ENCODE measurements around the gene CUL1. TPM values are rescaled to one million over a fixed set of nuclear protein-coding genes. Genes with fewer than 3 reads are reported as not detected.
A peak's percentile ranks its signal among the peaks of the same experiment; 100 is the strongest.

CUL1 gene
- total RNA-seq, 1 donor from 2014 or later: 22.9 TPM

- no peak for DNase-seq (ENCODE audit: low spot score)
- ATAC-seq: no peak
Measured at GRCh38 chr7:148799893-148800555, 101.3 kb downstream of the CUL1 start.

GRCh38 chr7:148800677-148801076 is 102.0 kb downstream of the CUL1 start:
- DNase-seq (ENCODE audit: low spot score): no peak
- no peak for ATAC-seq

- peak; percentile 13 for ATAC-seq
Measured at GRCh38 chr7:148802101-148802493, 103.4 kb downstream of the CUL1 start.

GRCh38 chr7:148803094-148803493 is 104.4 kb downstream of the CUL1 start:
- DNase-seq (ENCODE audit: low spot score) (no peak), ATAC-seq (no peak)

More at GRCh38 chr7:148802101-148802493, 103.4 kb downstream of the CUL1 start:
- no peak for DNase-seq (ENCODE audit: low spot score)

- ATAC-seq (no peak), DNase-seq (ENCODE audit: low spot score) (no peak)
Measured at GRCh38 chr7:148804343-148805235, 105.9 kb downstream of the CUL1 start.

GRCh38 chr7:148806187-148806586 is 107.5 kb downstream of the CUL1 start:
- DNase-seq (ENCODE audit: low spot score) (no peak), ATAC-seq (no peak)

- no peak for ATAC-seq
Measured at GRCh38 chr7:148807436-148807835, 108.7 kb downstream of the CUL1 start.

GRCh38 chr7:148809856-148810255 is 111.2 kb downstream of the CUL1 start:
- no peak for ATAC-seq
- no peak for DNase-seq (ENCODE audit: low spot score)

More at GRCh38 chr7:148807436-148807835, 108.7 kb downstream of the CUL1 start:
- no peak for DNase-seq (ENCODE audit: low spot score)

GRCh38 chr7:148811892-148812291 is 113.2 kb downstream of the CUL1 start:
- no peak for DNase-seq (ENCODE audit: low spot score)

GRCh38 chr7:148813890-148814289 is 115.2 kb downstream of the CUL1 start:
- ATAC-seq: no peak
- no peak for DNase-seq (ENCODE audit: low spot score)

More at GRCh38 chr7:148811892-148812291, 113.2 kb downstream of the CUL1 start:
- ATAC-seq: no peak

- ATAC-seq (no peak), DNase-seq (ENCODE audit: low spot score) (no peak)
Measured at GRCh38 chr7:148814922-148815559, 116.3 kb downstream of the CUL1 start.

- ATAC-seq (no peak), DNase-seq (ENCODE audit: low spot score) (no peak)
Measured at GRCh38 chr7:148815612-148816011, 116.9 kb downstream of the CUL1 start.

- ATAC-seq (no peak), DNase-seq (ENCODE audit: low spot score) (no peak)
Measured at GRCh38 chr7:148819697-148820360, 121.1 kb downstream of the CUL1 start.

- DNase-seq (ENCODE audit: low spot score): no peak
- no peak for ATAC-seq
Measured at GRCh38 chr7:148821422-148821821, 122.7 kb downstream of the CUL1 start.

GRCh38 chr7:148824864-148825263 is 126.2 kb downstream of the CUL1 start:
- ATAC-seq: no peak
- no peak for DNase-seq (ENCODE audit: low spot score)

GRCh38 chr7:148825338-148825737 is 126.6 kb downstream of the CUL1 start:
- no peak for DNase-seq (ENCODE audit: low spot score)
- no peak for ATAC-seq

- DNase-seq (ENCODE audit: low spot score) (no peak), ATAC-seq (no peak)
Measured at GRCh38 chr7:148828965-148829364, 130.3 kb downstream of the CUL1 start.

- ATAC-seq (no peak), DNase-seq (ENCODE audit: low spot score) (no peak)
Measured at GRCh38 chr7:148830897-148831692, 132.4 kb downstream of the CUL1 start.

- DNase-seq (ENCODE audit: low spot score) (no peak), ATAC-seq (no peak)
Measured at GRCh38 chr7:148831782-148832181, 133.1 kb downstream of the CUL1 start.

- ATAC-seq (no peak), DNase-seq (ENCODE audit: low spot score) (no peak)
Measured at GRCh38 chr7:148834605-148835004, 135.9 kb downstream of the CUL1 start.
